Stimulated activated CD4-positive, alpha-beta T cell treated with anti-CD3 and anti-CD28 coated beads, Interleukin-2, amount 100 ng/mL, for 48 hours (primary cell): Measurements from ENCODE around the gene FANCB.

Experiments used
- DNase-seq, 2 donors: peaks; one replicate each; pipeline ENCODE4 v3.0.0-alpha.2; 2020

Gene FANCB

GRCh38 chrX:14832151-14832550, 40.7 kb downstream of the FANCB start:
- no peak for DNase-seq

GRCh38 chrX:14829643-14830042, 43.2 kb downstream of the FANCB start:
- DNase-seq = no peak

GRCh38 chrX:14826319-14826718, 46.5 kb downstream of the FANCB start:
- DNase-seq = no peak

- DNase-seq = no peak
Measured at GRCh38 chrX:14825851-14826250, 47.0 kb downstream of the FANCB start.

GRCh38 chrX:14819769-14820168, 53.1 kb downstream of the FANCB start:
- no peak for DNase-seq

DNA sequence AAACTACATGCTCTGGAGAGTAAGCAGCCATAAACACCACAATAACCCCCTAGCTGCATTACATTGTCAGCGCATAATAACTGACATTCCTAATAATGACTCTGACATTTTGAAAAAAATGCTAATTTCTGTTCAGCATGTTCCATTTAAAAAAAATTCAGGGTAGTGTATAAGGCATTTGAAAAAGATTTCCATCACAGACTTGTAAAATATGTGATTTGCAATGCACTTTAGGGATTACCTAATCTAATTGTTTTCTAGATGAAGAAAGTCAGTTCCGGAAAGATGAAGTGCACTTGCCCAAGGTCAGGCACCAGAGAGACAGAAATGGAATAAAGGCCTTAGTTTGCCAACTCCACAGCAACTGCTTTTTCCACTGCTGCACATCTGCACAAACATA, 55.3 kb downstream of the FANCB start:
- DNase-seq = no peak

DNA sequence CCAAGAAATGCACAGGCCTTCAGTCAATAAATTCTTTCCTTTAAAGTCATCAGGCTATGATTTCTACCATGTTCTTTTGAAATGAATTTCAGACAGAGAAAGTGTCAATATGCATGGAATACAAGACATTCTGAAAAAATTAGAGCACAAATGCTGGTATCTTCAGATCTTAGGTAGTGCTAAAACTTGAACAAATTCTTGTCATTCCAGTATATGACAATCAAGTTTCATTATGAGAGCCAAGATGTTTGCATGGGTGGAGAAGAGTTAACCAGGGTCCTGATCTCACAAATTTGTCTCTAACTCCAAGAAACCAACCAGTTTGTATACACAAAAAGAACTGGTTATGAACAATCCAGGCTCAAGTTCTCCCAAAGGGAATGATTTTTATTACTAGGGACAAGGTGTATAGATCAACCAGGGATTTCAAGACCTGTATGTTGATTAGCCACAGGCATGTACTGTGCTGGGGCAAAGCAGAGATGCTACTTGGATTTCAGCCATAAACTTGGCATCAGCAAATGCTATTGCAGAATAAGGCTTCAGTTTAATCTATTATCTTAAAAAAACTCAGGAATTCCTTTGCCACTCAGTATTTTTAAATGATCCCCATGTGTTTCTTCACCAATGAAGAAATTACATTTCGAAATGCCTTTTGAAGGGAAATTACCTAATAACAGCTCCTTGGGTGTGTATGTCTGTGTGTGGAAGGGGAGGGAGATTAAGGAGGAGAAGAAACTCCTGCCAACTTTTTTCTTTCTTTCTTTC, 69.7 kb downstream of the FANCB start:
- no peak for DNase-seq

DNA sequence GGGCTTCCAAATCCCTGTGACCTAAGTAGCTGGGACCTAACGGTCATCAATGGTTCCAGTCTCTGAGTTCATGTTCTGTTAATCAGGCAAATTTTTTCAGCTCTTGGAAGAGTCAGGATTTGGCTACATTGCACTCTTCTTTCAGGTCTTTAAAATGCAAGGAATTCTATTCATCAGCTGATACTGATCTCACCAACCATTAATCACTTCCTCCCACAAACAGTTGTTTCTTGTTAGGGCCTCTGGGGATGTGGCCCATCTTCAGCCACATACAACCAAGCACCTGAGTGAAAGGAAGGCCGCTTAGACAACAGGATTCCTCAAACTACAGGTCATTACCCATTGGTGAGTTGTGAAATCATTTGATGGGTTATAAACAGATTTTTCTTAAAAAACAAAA, 71.7 kb downstream of the FANCB start:
- no peak for DNase-seq

DNA sequence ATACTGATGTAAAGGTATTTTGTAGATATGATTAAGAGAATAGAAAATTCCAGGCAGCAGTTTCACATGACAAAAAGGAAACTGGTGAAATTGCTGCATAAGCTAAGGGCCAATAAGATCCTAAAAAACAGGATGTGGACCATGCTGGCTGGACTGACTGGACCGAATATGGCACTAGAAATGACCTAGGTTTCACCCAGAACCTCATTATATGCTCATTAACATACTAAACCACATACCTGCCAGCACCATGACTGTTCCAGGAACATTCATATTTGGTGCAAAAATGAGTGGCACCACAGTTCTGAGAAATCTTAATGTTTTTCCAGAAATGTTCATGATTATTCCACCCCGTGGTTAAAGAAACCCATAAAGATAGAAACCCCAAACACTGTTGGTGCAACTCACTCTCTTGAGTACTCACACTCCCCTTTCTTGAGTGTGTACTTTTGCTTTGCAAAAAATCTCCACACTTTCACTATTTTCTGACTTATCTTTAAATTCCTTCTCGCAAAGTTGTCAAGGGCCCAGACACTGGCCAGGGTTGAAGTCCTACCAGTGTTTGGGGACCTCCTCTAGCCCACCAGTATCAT, 74.0 kb downstream of the FANCB start:
- DNase-seq = no peak
